BLaER1 treated with 17β-estradiol and CSF1 and Interleukin-3, amounts not matched to agents 10 nM and 100 nM (cell line): Measurements from ENCODE around the gene CCR3.

Experiments
- H3K27ac ChIP-seq, 11 experiments: shearing (Covaris generic); formaldehyde crosslinking; 2 replicates each; pipeline ENCODE4 v1.8.1; 2022
- H3K27me3 ChIP-seq, 11 experiments: shearing (Covaris generic); formaldehyde crosslinking; 2 replicates each; pipeline ENCODE4 v1.8.1; 2022
- H3K36me3 ChIP-seq, 11 experiments: shearing (Covaris generic); formaldehyde crosslinking; 2 replicates each; pipeline ENCODE4 v1.8.1; 2022
- H3K4me1 ChIP-seq, 10 experiments: shearing (Covaris generic); formaldehyde crosslinking; 2 replicates each; pipeline ENCODE4 v1.8.1; 2022
- H3K4me2 ChIP-seq, 11 experiments: shearing (Covaris generic); formaldehyde crosslinking; 2 replicates each; pipeline ENCODE4 v1.8.1; 2022
- H3K4me3 ChIP-seq, 10 experiments: shearing (Covaris generic); formaldehyde crosslinking; 2 replicates each; pipeline ENCODE4 v1.8.1; 2022
- H3K9ac ChIP-seq, 11 experiments: shearing (Covaris generic); formaldehyde crosslinking; 2 replicates each; pipeline ENCODE4 v1.8.1; 2022
- H3K9me3 ChIP-seq, 11 experiments: shearing (Covaris generic); formaldehyde crosslinking; replicated peaks in 1 of 11; 2 replicates each; pipeline ENCODE4 v1.8.1; 2022
- H4K20me1 ChIP-seq, 11 experiments: shearing (Covaris generic); formaldehyde crosslinking; 2 replicates each; pipeline ENCODE4 v1.8.1; 2022
- Cebpa-rat ChIP-seq, 11 experiments: shearing (Covaris generic); IDR thresholded peaks; 2 replicates each; pipeline ENCODE4 v1.8.1; 2022

The CCR3 gene

DNA sequence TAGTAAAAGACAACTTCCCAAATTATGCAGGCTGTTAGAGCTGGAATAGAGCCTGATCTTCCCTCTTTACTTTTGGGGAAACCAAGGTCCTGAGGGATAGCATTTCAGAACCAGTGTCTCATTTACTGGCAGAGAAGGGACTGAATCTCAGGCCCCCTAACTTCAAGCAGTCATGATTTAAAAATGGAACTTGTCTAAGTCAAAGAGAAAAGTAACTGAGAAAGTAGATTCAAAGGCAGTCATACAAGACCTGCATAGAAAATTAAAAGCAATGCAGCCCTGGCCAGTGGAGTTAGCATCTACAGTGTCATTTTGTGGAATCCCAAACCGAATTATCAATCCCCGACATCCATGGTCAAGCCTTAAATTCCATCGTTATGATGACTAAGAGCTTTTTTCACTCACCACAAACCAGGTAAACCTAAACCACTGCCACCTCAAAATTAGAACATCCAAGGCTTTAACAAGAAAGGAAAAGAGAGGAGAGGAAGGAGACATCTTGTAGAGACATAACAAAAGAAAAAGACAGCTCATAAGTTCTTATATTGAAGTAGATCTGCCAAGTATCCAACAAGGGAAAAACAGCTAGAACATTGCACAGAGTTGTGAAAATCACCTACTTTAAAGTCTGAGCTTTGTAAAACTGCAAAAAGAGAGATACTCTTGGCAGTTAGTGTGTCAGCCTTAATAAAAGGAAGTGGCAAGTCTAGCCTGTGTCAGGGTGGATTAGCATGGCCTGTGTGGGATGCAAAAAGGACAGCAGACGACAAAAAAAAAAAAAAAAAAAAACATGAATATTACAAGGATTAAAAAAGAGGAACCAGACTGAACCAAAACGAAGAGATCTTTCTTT, 57.6 kb downstream of the CCR3 start:
- no peak overlapping the region for H3K4me3 ChIP-seq

GRCh38 chr3:46300461-46300789, 58.2 kb downstream of the CCR3 start:
- H3K27me3 ChIP-seq: no peaks in the 10 kb centered on the region
- peaks cover 0 to 99% (median 45%) of the 10 kb centered on the region in 10 experiments; a peak in 14 of 20 replicates for H3K4me1 ChIP-seq
- H3K36me3 ChIP-seq: no peaks in the 10 kb centered on the region
- no peaks in the 10 kb centered on the region for H4K20me1 ChIP-seq
- H3K4me2 ChIP-seq: peak overlapping the region in 7 of 11 experiments; percentile 13 to 92 (median 84); a peak in 11 of 22 replicates
- peak overlapping the region in 5 of 11 experiments; percentile 42 to 77 (median 68); a peak in 8 of 22 replicates for H3K9ac ChIP-seq
- no peak overlapping the region for H3K4me3 ChIP-seq
- no peaks in the 10 kb centered on the region for H3K9me3 ChIP-seq
- no peak for TF ChIP-seq Cebpa-rat (IDR thresholded peaks at IDR 0.05)
- H3K27ac ChIP-seq: peak overlapping the region in 6 of 11 experiments; percentile 54 to 93 (median 84); a peak in 11 of 22 replicates

More for the DNA sequence above, 57.6 kb downstream of the CCR3 start:
- Histone ChIP-seq H3K9ac (peak overlapping the region in 5 of 11 experiments; percentile 60 to 77 (median 68); a peak in 9 of 22 replicates), H3K9me3 (no peaks in the 10 kb centered on the region), H3K27me3 (no peaks in the 10 kb centered on the region), H4K20me1 (no peaks in the 10 kb centered on the region), H3K4me2 (peak overlapping the region in 6 of 11 experiments; percentile 49 to 92 (median 86); a peak in 11 of 22 replicates), H3K4me1 (peaks cover 0 to 99% (median 45%) of the 10 kb centered on the region in 10 experiments; a peak in 14 of 20 replicates), H3K27ac (peak overlapping the region in 6 of 11 experiments; percentile 54 to 93 (median 84); a peak in 12 of 22 replicates), H3K36me3 (no peaks in the 10 kb centered on the region)
- TF ChIP-seq Cebpa-rat (IDR thresholded peaks at IDR 0.05): no peak

GRCh38 chr3:46301122-46301835, 59.0 kb downstream of the CCR3 start:
- Histone ChIP-seq H3K27me3 (no peaks in the 10 kb centered on the region), H3K4me1 (peaks cover 0 to 93% (median 45%) of the 10 kb centered on the region in 10 experiments; a peak in 14 of 20 replicates), H4K20me1 (no peaks in the 10 kb centered on the region), H3K9me3 (no peaks in the 10 kb centered on the region), H3K9ac (peak overlapping the region in 5 of 11 experiments; percentile 42 to 77 (median 68); a peak in 10 of 22 replicates), H3K4me3 (no peak overlapping the region; a peak in 1 of 20 replicates), H3K27ac (peak overlapping the region in 7 of 11 experiments; percentile 36 to 93 (median 81); a peak in 13 of 22 replicates), H3K4me2 (peak overlapping the region in 7 of 11 experiments; percentile 23 to 92 (median 84); a peak in 13 of 22 replicates), H3K36me3 (no peaks in the 10 kb centered on the region)
- TF ChIP-seq Cebpa-rat (IDR thresholded peaks at IDR 0.05): no peak

GRCh38 chr3:46303240-46303639, 61.0 kb downstream of the CCR3 start:
- Histone ChIP-seq H3K4me2 (peak overlapping the region in 3 of 11 experiments; percentile 87 to 92 (median 88); a peak in 6 of 22 replicates), H3K4me1 (peaks cover 0 to 74% (median 32%) of the 10 kb centered on the region in 10 experiments; a peak in 14 of 20 replicates), H3K27me3 (no peaks in the 10 kb centered on the region), H4K20me1 (no peaks in the 10 kb centered on the region), H3K4me3 (no peak overlapping the region), H3K9ac (no peak overlapping the region), H3K36me3 (no peaks in the 10 kb centered on the region), H3K9me3 (peaks cover 0 to 11% (median 0%) of the 10 kb centered on the region in 11 experiments; a peak in 2 of 22 replicates), H3K27ac (peak overlapping the region in 4 of 11 experiments; percentile 40 to 93 (median 66); a peak in 5 of 22 replicates)
- TF ChIP-seq Cebpa-rat (IDR thresholded peaks at IDR 0.05): no peak

DNA sequence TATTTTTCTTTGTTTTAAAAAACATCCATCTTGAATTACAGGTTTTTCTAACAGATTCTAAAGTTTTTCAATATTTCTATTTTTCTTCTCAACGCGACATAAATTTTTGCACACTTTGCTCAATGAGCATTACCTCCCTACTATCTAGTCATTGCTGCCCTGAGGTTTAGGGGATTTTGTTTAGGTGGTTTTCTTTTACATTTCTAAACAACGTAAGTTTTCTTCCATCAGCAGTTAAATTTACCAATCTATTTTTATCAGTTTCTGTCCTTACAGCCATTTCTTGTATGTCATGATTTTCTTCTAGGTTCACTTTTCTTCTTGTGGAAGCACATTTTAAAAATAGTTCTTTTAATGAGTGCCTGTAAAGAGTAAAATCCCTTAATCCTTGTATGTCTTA, 62.5 kb downstream of the CCR3 start:
- H3K27me3 ChIP-seq: no peaks in the 10 kb centered on the region
- no peak overlapping the region for H3K9ac ChIP-seq
- H3K4me1 ChIP-seq: peaks cover 0 to 73% (median 23%) of the 10 kb centered on the region in 10 experiments; a peak in 14 of 20 replicates
- H3K4me2 ChIP-seq: peak overlapping the region in 3 of 11 experiments; percentile 44 to 68 (median 62); a peak in 4 of 22 replicates
- TF ChIP-seq Cebpa-rat (IDR thresholded peaks at IDR 0.05): no peak
- no peaks in the 10 kb centered on the region for H4K20me1 ChIP-seq
- peak overlapping the region in 2 of 11 experiments; percentile 12 to 24; a peak in 1 of 22 replicates for H3K27ac ChIP-seq
- H3K9me3 ChIP-seq: peaks cover 0 to 11% (median 0%) of the 10 kb centered on the region in 11 experiments; a peak in 2 of 22 replicates
- no peak overlapping the region for H3K4me3 ChIP-seq
- no peaks in the 10 kb centered on the region for H3K36me3 ChIP-seq

GRCh38 chr3:46312991-46313390, 70.7 kb downstream of the CCR3 start:
- peak overlapping the region in 6 of 11 experiments; percentile 39 to 85 (median 75); a peak in 10 of 22 replicates for H3K9ac ChIP-seq
- peaks cover 0 to 38% (median 8%) of the 10 kb centered on the region in 11 experiments; a peak in 9 of 22 replicates for H3K9me3 ChIP-seq
- H3K4me1 ChIP-seq: peaks cover 0 to 97% (median 34%) of the 10 kb centered on the region in 10 experiments; a peak in 12 of 20 replicates
- no peak overlapping the region for H3K4me3 ChIP-seq
- no peaks in the 10 kb centered on the region for H4K20me1 ChIP-seq
- peak overlapping the region in 8 of 11 experiments; percentile 5 to 97 (median 88); a peak in 14 of 22 replicates for H3K27ac ChIP-seq
- H3K36me3 ChIP-seq: no peaks in the 10 kb centered on the region
- TF ChIP-seq Cebpa-rat (IDR thresholded peaks at IDR 0.05): peak in 7 of 11 experiments; percentile 71 to 99 (median 96); a peak in 14 of 22 replicates
- H3K4me2 ChIP-seq: peak overlapping the region in 6 of 11 experiments; percentile 47 to 86 (median 69); a peak in 12 of 22 replicates
- H3K27me3 ChIP-seq: no peaks in the 10 kb centered on the region

DNA sequence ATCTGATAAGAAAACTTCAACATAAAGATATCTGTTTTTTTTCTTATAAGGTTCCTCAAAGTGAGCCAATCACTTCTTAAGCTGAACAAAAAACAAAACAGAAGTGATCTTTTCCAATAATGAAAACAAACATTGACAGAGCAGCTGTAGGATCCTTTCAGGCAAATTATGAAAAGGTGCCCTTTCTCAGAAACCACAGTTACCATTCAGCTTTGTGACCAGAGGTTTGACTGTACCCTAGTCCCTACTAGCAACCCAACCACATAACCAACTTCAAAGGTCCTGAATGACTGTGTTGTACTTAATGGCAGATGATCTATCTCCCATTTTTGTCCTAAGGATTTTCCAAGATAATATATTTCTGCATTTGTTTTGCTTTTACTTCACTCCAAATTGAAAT, 72.3 kb downstream of the CCR3 start:
- H3K27me3 ChIP-seq: no peaks in the 10 kb centered on the region
- peak overlapping the region in 2 of 11 experiments; percentile 7 to 55; a peak in 3 of 22 replicates for H3K9ac ChIP-seq
- H3K4me3 ChIP-seq: no peak overlapping the region
- no peaks in the 10 kb centered on the region for H3K36me3 ChIP-seq
- H3K4me2 ChIP-seq: peak overlapping the region in 5 of 11 experiments; percentile 21 to 79 (median 51); a peak in 7 of 22 replicates
- no peak for TF ChIP-seq Cebpa-rat (IDR thresholded peaks at IDR 0.05)
- H3K4me1 ChIP-seq: peaks cover 0 to 100% (median 34%) of the 10 kb centered on the region in 10 experiments; a peak in 12 of 20 replicates
- H4K20me1 ChIP-seq: no peaks in the 10 kb centered on the region
- peaks cover 0 to 43% (median 8%) of the 10 kb centered on the region in 11 experiments; a peak in 9 of 22 replicates for H3K9me3 ChIP-seq
- H3K27ac ChIP-seq: peak overlapping the region in 6 of 11 experiments; percentile 12 to 97 (median 80); a peak in 9 of 22 replicates

DNA sequence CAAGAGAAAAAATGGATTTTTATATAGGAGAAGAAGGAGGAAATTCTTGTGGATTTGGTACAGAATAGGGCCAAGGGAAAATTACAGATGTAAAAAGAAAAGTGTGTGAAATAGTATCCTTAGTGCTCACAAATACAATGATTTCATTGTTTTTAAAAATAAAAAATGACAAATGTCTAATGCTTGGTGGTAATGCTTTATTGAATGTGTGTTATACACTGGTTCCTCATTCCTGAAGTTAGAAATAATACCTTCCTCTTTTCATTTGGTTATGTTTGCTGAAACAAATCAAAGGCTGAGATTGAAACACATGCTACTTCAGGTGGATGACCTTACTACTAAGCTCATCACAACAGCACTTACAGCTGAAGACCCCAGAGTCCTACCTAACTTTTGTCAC, 73.9 kb downstream of the CCR3 start:
- Histone ChIP-seq H3K36me3 (no peaks in the 10 kb centered on the region), H3K27ac (peak overlapping the region in 7 of 11 experiments; percentile 7 to 97 (median 68); a peak in 13 of 22 replicates), H3K4me3 (no peak overlapping the region), H3K4me1 (peaks cover 5 to 100% (median 41%) of the 10 kb centered on the region in 10 experiments), H3K9me3 (peaks cover 0 to 51% (median 13%) of the 10 kb centered on the region in 11 experiments; a peak in 10 of 22 replicates), H3K9ac (peak overlapping the region in 5 of 11 experiments; percentile 34 to 65 (median 36); a peak in 10 of 22 replicates), H3K4me2 (peak overlapping the region in 6 of 11 experiments; percentile 12 to 84 (median 69); a peak in 10 of 22 replicates), H4K20me1 (no peaks in the 10 kb centered on the region), H3K27me3 (no peaks in the 10 kb centered on the region)
- no peak for TF ChIP-seq Cebpa-rat (IDR thresholded peaks at IDR 0.05)
